Right lobe of liver (tissue), 6 donors: ENCODE results near the gene HBG2. TPM values are rescaled to one million over a fixed set of nuclear protein-coding genes. Genes with fewer than 3 reads are reported as not detected.
A peak's percentile ranks its signal among the peaks of the same experiment; 100 is the strongest.

ENCODE experiments used
- ATAC-seq, 4 donors: fragments of 200-7000 bp; cut with Tn5 transposase; one replicate each; pipeline ENCODE4 v1.9.1; 2020; ENCODE audit warnings: mild to moderate bottlenecking in 4 of 4, moderate library complexity in 4 of 4
- DNase-seq, 3 donors: peaks; one replicate each; pipeline ENCODE4 v3.0.0-alpha.2; 2020
- H3K27ac ChIP-seq, 3 donors: fragments of 200-600 bp; one replicate each; pipeline ENCODE4 v1.8.0; 2022
- H3K27me3 ChIP-seq, 2 donors: fragments of 200-600 bp; one replicate each; pipeline ENCODE4 v1.8.0; 2022
- H3K36me3 ChIP-seq, 4 donors: fragments of 200-600 bp; sonication (generic) in 1 of 4; one replicate each; pipeline versions ENCODE4 v1.5.1 to v1.8.0; 2017 to 2022; ENCODE audit warnings: control low read depth in 1 of 4
- H3K4me1 ChIP-seq, 4 donors: fragments of 200-600 bp; sonication (generic) in 1 of 4; one replicate each; pipeline versions ENCODE4 v1.5.1 to v1.8.0; 2017 to 2022; ENCODE audit warnings: control low read depth in 1 of 4
- H3K4me3 ChIP-seq, 3 donors: fragments of 200-600 bp; one replicate each; pipeline ENCODE4 v1.8.0; 2022
- H3K9me3 ChIP-seq, 4 donors: fragments of 200-600 bp; sonication (generic) in 1 of 4; one replicate each; pipeline versions ENCODE4 v1.5.1 to v1.8.0; 2017 to 2022; ENCODE audit warnings: control low read depth in 1 of 4
- POLR2A ChIP-seq: fragments of 450-650 bp; IDR thresholded peaks from one replicate; pipeline ENCODE4 v1.6.1; 2017; ENCODE audit warnings: antibody characterized with exemption, mild to moderate bottlenecking
- WGBS: methylation state at CpG from one replicate; pipeline ENCODE4 v1.1.6; 2018; ENCODE audit warnings: low coverage, low lambda C conversion rate; ENCODE audit not compliant: insufficient coverage; ENCODE audit errors: missing lambda C conversion rate; 5-methylcytosine and 5-hydroxymethylcytosine counted together
- intact Hi-C, 2 donors: fragments of 100-400 bp; cut with DNase I; formaldehyde crosslinking; loops; one replicate each; pipeline versions ENCODE4 v1.11.2 to v1.14.1; 2022
- total RNA-seq, 6 experiments: library from RNA; depleted of rRNA in 2 of 6; stranded (reverse); fragments of >200 nt in 2 of 6; fragmentation: NEBNext Ultra II Directional in 3 of 6; extraction: Animal tissue kit (Norgen Biotek cat#: 25700) in 3 of 6; gene quantifications; one replicate each; pipeline versions ENCODE4 v1.1.0 to v1.2.4, GENCODE V29; 2016 to 2023
- TF ChIP-seq, protein P1 (sequence below), 4 donors: fragments of 200-600 bp in 3 of 4; fragments of 450-650 bp in 1 of 4; IDR thresholded peaks; one replicate each; pipeline versions ENCODE4 v1.5.1 to v1.8.0; 2016 to 2022; ENCODE audit warnings: antibody characterized with exemption in 4 of 4, mild to moderate bottlenecking in 2 of 4
- donor health status: DM: no; HTN: yes; CAD: no.
- donor health status: DM: no; HTN: no; CAD: no.
- donor health status: DM: no; HTN: no; CAD: no.
- donor health status: DM: no; HTN: yes; CAD: no.
- donor health status: DM: no; HTN: yes; CAD: no.

HBG2 gene
- total RNA-seq, 6 experiments from 2014 or later = not detected

DNA sequence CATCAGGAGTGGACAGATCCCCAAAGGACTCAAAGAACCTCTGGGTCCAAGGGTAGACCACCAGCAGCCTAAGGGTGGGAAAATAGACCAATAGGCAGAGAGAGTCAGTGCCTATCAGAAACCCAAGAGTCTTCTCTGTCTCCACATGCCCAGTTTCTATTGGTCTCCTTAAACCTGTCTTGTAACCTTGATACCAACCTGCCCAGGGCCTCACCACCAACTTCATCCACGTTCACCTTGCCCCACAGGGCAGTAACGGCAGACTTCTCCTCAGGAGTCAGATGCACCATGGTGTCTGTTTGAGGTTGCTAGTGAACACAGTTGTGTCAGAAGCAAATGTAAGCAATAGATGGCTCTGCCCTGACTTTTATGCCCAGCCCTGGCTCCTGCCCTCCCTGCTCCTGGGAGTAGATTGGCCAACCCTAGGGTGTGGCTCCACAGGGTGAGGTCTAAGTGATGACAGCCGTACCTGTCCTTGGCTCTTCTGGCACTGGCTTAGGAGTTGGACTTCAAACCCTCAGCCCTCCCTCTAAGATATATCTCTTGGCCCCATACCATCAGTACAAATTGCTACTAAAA is 27.8 kb downstream of the HBG2 start, which contains the start of gene HBB:
TSS of gene HBB (minus strand) at position 340 of the 579 bp plus-strand sequence. CDS start at position 290, 50 bp downstream.
- intact Hi-C loops = no loop called here
- H3K27me3 ChIP-seq = no peaks in the 10 kb centered on the region
- ATAC-seq (peak in 1 of 4 donors; percentile 28), DNase-seq (peak in 1 of 3 donors; percentile 28)
- no peak for TF ChIP-seq POLR2A
- TF ChIP-seq, protein P1, sequence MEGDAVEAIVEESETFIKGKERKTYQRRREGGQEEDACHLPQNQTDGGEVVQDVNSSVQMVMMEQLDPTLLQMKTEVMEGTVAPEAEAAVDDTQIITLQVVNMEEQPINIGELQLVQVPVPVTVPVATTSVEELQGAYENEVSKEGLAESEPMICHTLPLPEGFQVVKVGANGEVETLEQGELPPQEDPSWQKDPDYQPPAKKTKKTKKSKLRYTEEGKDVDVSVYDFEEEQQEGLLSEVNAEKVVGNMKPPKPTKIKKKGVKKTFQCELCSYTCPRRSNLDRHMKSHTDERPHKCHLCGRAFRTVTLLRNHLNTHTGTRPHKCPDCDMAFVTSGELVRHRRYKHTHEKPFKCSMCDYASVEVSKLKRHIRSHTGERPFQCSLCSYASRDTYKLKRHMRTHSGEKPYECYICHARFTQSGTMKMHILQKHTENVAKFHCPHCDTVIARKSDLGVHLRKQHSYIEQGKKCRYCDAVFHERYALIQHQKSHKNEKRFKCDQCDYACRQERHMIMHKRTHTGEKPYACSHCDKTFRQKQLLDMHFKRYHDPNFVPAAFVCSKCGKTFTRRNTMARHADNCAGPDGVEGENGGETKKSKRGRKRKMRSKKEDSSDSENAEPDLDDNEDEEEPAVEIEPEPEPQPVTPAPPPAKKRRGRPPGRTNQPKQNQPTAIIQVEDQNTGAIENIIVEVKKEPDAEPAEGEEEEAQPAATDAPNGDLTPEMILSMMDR (IDR thresholded peaks at IDR 0.05) = no peak
- H3K4me1 ChIP-seq = no peaks in the 10 kb centered on the region
- no peak within 1 kb of the TSS for H3K4me3 ChIP-seq
- H3K9me3 ChIP-seq = no peaks in the 10 kb centered on the region
- WGBS = 48% methylated on average over 3 of the region's 3 CpGs
- no peak within 1 kb of the TSS for H3K27ac ChIP-seq
- no peaks in the 10 kb centered on the region for H3K36me3 ChIP-seq

DNA sequence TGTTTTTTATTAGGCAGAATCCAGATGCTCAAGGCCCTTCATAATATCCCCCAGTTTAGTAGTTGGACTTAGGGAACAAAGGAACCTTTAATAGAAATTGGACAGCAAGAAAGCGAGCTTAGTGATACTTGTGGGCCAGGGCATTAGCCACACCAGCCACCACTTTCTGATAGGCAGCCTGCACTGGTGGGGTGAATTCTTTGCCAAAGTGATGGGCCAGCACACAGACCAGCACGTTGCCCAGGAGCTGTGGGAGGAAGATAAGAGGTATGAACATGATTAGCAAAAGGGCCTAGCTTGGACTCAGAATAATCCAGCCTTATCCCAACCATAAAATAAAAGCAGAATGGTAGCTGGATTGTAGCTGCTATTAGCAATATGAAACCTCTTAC is 29.1 kb downstream of the HBG2 start:
- peak in 1 of 4 donors; percentile 77 for ATAC-seq
- Histone ChIP-seq H3K4me1 (no peaks in the 10 kb centered on the region), H3K36me3 (no peaks in the 10 kb centered on the region), H3K27me3 (no peaks in the 10 kb centered on the region), H3K9me3 (no peaks in the 10 kb centered on the region), H3K4me3 (no peak overlapping the region), H3K27ac (no peak overlapping the region)
- no peak for TF ChIP-seq POLR2A
- TF ChIP-seq, protein P1 (IDR thresholded peaks at IDR 0.05) = no peak
- intact Hi-C loops = no loop called here
- DNase-seq = no peak
- WGBS = 49% methylated on average over 2 of the region's 2 CpGs

DNA sequence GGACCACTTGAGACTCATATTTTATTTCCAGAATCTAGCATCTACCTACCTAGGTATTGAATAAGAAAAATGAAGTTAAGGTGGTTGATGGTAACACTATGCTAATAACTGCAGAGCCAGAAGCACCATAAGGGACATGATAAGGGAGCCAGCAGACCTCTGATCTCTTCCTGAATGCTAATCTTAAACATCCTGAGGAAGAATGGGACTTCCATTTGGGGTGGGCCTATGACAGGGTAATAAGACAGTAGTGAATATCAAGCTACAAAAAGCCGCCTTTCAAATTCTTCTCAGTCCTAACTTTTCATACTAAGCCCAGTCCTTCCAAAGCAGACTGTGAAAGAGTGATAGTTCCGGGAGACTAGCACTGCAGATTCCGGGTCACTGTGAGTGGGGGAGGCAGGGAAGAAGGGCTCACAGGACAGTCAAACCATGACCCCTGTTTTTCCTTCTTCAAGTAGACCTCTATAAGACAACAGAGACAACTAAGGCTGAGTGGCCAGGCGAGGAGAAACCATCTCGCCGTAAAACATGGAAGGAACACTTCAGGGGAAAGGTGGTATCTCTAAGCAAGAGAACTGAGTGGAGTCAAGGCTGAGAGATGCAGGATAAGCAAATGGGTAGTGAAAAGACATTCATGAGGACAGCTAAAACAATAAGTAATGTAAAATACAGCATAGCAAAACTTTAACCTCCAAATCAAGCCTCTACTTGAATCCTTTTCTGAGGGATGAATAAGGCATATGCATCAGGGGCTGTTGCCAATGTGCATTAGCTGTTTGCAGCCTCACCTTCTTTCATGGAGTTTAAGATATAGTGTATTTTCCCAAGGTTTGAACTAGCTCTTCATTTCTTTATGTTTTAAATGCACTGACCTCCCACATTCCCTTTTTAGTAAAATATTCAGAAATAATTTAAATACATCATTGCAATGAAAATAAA is 29.8 kb downstream of the HBG2 start:
- intact Hi-C loops = no loop called here
- 47% methylated on average over 6 of the region's 6 CpGs for WGBS
- Histone ChIP-seq H3K9me3 (no peaks in the 10 kb centered on the region), H3K4me1 (no peaks in the 10 kb centered on the region), H3K36me3 (no peaks in the 10 kb centered on the region), H3K27me3 (no peaks in the 10 kb centered on the region), H3K27ac (no peak overlapping the region), H3K4me3 (no peak overlapping the region)
- TF ChIP-seq POLR2A = no peak
- TF ChIP-seq, protein P1 (IDR thresholded peaks at IDR 0.05) = no peak
- DNase-seq = no peak
- ATAC-seq = peak in 1 of 4 donors; percentile 87

DNA sequence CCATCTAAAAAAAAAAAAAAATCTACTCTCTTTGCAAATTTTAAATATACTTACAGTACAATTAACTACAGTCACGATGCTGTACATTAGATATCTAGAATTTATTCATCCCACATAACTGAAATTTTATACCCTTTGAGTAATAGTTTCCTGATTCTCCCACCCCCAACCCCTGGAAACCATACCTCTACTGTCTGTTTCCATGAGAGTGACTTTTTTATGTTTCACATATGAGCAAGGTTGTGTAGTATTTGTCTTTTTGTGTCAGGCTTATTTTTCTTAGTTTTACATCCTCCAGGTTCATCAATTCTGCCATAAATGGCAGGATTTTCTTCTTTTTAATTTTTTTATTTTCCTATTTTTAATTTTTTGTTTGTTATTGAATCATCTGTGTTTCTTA is 30.9 kb downstream of the HBG2 start:
- Histone ChIP-seq H3K4me1 (no peaks in the 10 kb centered on the region), H3K27ac (no peak overlapping the region), H3K36me3 (no peaks in the 10 kb centered on the region), H3K27me3 (no peaks in the 10 kb centered on the region), H3K4me3 (no peak overlapping the region), H3K9me3 (no peaks in the 10 kb centered on the region)
- intact Hi-C loops = no loop called here
- TF ChIP-seq POLR2A = no peak
- TF ChIP-seq, protein P1 (IDR thresholded peaks at IDR 0.05) = no peak
- 29% methylated on average over 1 of the region's 1 CpG for WGBS
- ATAC-seq (no peak), DNase-seq (no peak)
